SU-DHL-6 (cell line): ENCODE results near the gene MAP4.

Experiments
- EZH2phosphoT487 ChIP-seq: fragments of 200-600 bp; sonication (generic), shearing (Covaris generic); conservative IDR thresholded peaks from 2 replicates; pipeline ENCODE4 v1.6.1; 2018; ENCODE audit warnings: mild to moderate bottlenecking, antibody characterized with exemption, low read length, moderate library complexity, mixed read lengths
- TF ChIP-seq, protein P1 (sequence below): fragments of 200-600 bp; sonication (generic); IDR thresholded peaks from one replicate; pipeline ENCODE4 v1.5.1; 2017; ENCODE audit warnings: antibody characterized with exemption, mild to moderate bottlenecking, low read length, moderate library complexity; ENCODE audit not compliant: insufficient read depth, poor library complexity, severe bottlenecking

- TF ChIP-seq EZH2phosphoT487 = no peak
- TF ChIP-seq, protein P1, sequence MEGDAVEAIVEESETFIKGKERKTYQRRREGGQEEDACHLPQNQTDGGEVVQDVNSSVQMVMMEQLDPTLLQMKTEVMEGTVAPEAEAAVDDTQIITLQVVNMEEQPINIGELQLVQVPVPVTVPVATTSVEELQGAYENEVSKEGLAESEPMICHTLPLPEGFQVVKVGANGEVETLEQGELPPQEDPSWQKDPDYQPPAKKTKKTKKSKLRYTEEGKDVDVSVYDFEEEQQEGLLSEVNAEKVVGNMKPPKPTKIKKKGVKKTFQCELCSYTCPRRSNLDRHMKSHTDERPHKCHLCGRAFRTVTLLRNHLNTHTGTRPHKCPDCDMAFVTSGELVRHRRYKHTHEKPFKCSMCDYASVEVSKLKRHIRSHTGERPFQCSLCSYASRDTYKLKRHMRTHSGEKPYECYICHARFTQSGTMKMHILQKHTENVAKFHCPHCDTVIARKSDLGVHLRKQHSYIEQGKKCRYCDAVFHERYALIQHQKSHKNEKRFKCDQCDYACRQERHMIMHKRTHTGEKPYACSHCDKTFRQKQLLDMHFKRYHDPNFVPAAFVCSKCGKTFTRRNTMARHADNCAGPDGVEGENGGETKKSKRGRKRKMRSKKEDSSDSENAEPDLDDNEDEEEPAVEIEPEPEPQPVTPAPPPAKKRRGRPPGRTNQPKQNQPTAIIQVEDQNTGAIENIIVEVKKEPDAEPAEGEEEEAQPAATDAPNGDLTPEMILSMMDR = no peak
Observed at GRCh38 chr3:47950453-47951169, 65.6 kb downstream of the MAP4 start.
